ENCODE results near the gene UBXN10.

GRCh38 chr1:20189664-20190063, 3.8 kb downstream of the UBXN10 start:
- TF ChIP-seq, protein P1, sequence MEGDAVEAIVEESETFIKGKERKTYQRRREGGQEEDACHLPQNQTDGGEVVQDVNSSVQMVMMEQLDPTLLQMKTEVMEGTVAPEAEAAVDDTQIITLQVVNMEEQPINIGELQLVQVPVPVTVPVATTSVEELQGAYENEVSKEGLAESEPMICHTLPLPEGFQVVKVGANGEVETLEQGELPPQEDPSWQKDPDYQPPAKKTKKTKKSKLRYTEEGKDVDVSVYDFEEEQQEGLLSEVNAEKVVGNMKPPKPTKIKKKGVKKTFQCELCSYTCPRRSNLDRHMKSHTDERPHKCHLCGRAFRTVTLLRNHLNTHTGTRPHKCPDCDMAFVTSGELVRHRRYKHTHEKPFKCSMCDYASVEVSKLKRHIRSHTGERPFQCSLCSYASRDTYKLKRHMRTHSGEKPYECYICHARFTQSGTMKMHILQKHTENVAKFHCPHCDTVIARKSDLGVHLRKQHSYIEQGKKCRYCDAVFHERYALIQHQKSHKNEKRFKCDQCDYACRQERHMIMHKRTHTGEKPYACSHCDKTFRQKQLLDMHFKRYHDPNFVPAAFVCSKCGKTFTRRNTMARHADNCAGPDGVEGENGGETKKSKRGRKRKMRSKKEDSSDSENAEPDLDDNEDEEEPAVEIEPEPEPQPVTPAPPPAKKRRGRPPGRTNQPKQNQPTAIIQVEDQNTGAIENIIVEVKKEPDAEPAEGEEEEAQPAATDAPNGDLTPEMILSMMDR (IDR thresholded peaks at IDR 0.05 in 8 of 11, conservative IDR thresholded peaks at IDR 0.05 in 3 of 11): no peak
- TF ChIP-seq POLR2A (IDR thresholded peaks at IDR 0.05): no peak

All from spleen (tissue), 7 donors.